GM23338 (cell line): ENCODE measurements around the gene B3GALT5. TPM values are rescaled to one million over a fixed set of nuclear protein-coding genes. Genes with fewer than 3 reads are reported as not detected.

ENCODE experiments used
- ATAC-seq: fragments of 200-7000 bp; cut with Tn5 transposase; 3 replicates; pipeline ENCODE4 v1.9.1; 2020
- DNase-seq: peaks from one replicate; pipeline ENCODE4 v3.0.0-alpha.2; 2015; ENCODE audit warnings: low spot score
- H2AFZ ChIP-seq: fragments of 200-600 bp; sonication (generic); 2 replicates; pipeline ENCODE4 v1.8.0; 2016; ENCODE audit warnings: antibody characterized with exemption, mild to moderate bottlenecking, moderate library complexity
- H3F3A ChIP-seq: fragments of 200-600 bp; sonication (generic); replicated peaks from 2 replicates; pipeline ENCODE4 v1.8.0; 2017; ENCODE audit warnings: antibody characterized with exemption, mixed run types, low read depth
- H3K27ac ChIP-seq: fragments of 200-600 bp; sonication (generic); 2 replicates; pipeline ENCODE4 v1.6.1; 2016; ENCODE audit warnings: low read depth
- H3K27me3 ChIP-seq: fragments of 200-600 bp; sonication (generic); 2 replicates; pipeline ENCODE4 v1.8.0; 2016; ENCODE audit warnings: mild to moderate bottlenecking, mixed run types, moderate library complexity; ENCODE audit not compliant: insufficient read depth
- H3K36me3 ChIP-seq: fragments of 200-600 bp; sonication (generic); 2 replicates; pipeline ENCODE4 v1.8.0; 2016; ENCODE audit warnings: mild to moderate bottlenecking; ENCODE audit not compliant: insufficient read depth
- H3K4me1 ChIP-seq: fragments of 200-600 bp; sonication (generic); 2 replicates; pipeline ENCODE4 v1.8.0; 2016; ENCODE audit warnings: mild to moderate bottlenecking, moderate library complexity; ENCODE audit not compliant: insufficient read depth
- H3K4me2 ChIP-seq: fragments of 200-600 bp; sonication (generic); 2 replicates; pipeline ENCODE4 v1.7.1; 2017; ENCODE audit warnings: mixed run types
- H3K4me3 ChIP-seq: fragments of 200-600 bp; sonication (generic); 2 replicates; pipeline ENCODE4 v1.6.1; 2016; ENCODE audit warnings: mixed run types
- H3K79me2 ChIP-seq: fragments of 200-600 bp; sonication (generic); replicated peaks from 2 replicates; pipeline ENCODE4 v1.8.0; 2017; ENCODE audit warnings: mild to moderate bottlenecking; ENCODE audit not compliant: insufficient read depth
- H3K9me2 ChIP-seq: fragments of 200-600 bp; sonication (generic); 2 replicates; pipeline ENCODE4 v1.8.0; 2017; ENCODE audit not compliant: insufficient read depth
- H4K20me1 ChIP-seq: fragments of 200-600 bp; sonication (generic); replicated peaks from 2 replicates; pipeline ENCODE4 v1.8.0; 2017; ENCODE audit warnings: mild to moderate bottlenecking; ENCODE audit not compliant: insufficient read depth
- H3K27ac Mint-ChIP-seq: 2 replicates; pipeline ENCODE4 v1.8.0; 2020; ENCODE audit warnings: inconsistent platforms, mild to moderate bottlenecking, moderate library complexity, mixed read lengths
- H3K27me3 Mint-ChIP-seq: 3 replicates; pipeline ENCODE4 v1.8.0; 2022; ENCODE audit warnings: low read depth, mild to moderate bottlenecking, moderate library complexity, mixed read lengths, inconsistent platforms; ENCODE audit not compliant: insufficient read depth, poor library complexity
- H3K36me3 Mint-ChIP-seq: 3 replicates; pipeline ENCODE4 v1.8.0; 2021; ENCODE audit warnings: low read depth, mild to moderate bottlenecking, inconsistent platforms, moderate library complexity, mixed read lengths
- H3K4me1 Mint-ChIP-seq: 3 replicates; pipeline ENCODE4 v1.8.0; 2020; ENCODE audit warnings: mild to moderate bottlenecking, inconsistent platforms, mixed read lengths
- H3K4me3 Mint-ChIP-seq: 3 replicates; pipeline ENCODE4 v1.8.0; 2021; ENCODE audit warnings: moderate library complexity, mild to moderate bottlenecking, inconsistent platforms, mixed read lengths
- H3K9me3 Mint-ChIP-seq: 3 replicates; pipeline ENCODE4 v1.8.0; 2020; ENCODE audit warnings: moderate library complexity, mild to moderate bottlenecking, inconsistent platforms, mixed read lengths
- CREB1 ChIP-seq: fragments of 250-450 bp; sonication (Bioruptor Pico); IDR thresholded peaks from 2 replicates; pipeline ENCODE4 v1.5.0; 2020; ENCODE audit warnings: low read depth, mild to moderate bottlenecking, moderate library complexity
- CTCF ChIP-seq, 2 experiments: fragments of 200-600 bp in 1 of 2; sonication (generic) in 1 of 2; conservative IDR thresholded peaks; 2 replicates each; pipeline versions ENCODE4 v1.5.1 to v1.6.1; 2016 to 2017; ENCODE audit warnings: antibody characterized with exemption in 2 of 2, low read depth in 2 of 2, mild to moderate bottlenecking in 2 of 2, moderate library complexity in 1 of 2
- ETS1 ChIP-seq: IDR thresholded peaks from 2 replicates; pipeline ENCODE4 v1.6.1; 2016; ENCODE audit warnings: antibody characterized with exemption
- EZH2 ChIP-seq: fragments of 200-600 bp; sonication (generic); IDR thresholded peaks from one replicate; pipeline ENCODE4 v1.8.0; 2017; ENCODE audit warnings: antibody characterized with exemption, mild to moderate bottlenecking, low read depth; ENCODE audit not compliant: unreplicated experiment
- EZH2phosphoT487 ChIP-seq: fragments of 200-600 bp; sonication (generic); IDR thresholded peaks from one replicate; pipeline ENCODE4 v1.8.1; 2018; ENCODE audit warnings: antibody characterized with exemption; ENCODE audit not compliant: unreplicated experiment
- JUNB ChIP-seq: IDR thresholded peaks from one replicate; pipeline ENCODE4 v1.6.1; 2016; ENCODE audit warnings: antibody characterized with exemption; ENCODE audit not compliant: unreplicated experiment
- NANOG ChIP-seq: IDR thresholded peaks from 2 replicates; pipeline ENCODE4 v1.6.1; 2016; ENCODE audit warnings: antibody characterized with exemption, borderline replicate concordance
- POLR2AphosphoS5 ChIP-seq: IDR thresholded peaks from 2 replicates; pipeline ENCODE4 v1.6.1; 2016; ENCODE audit warnings: antibody characterized with exemption, low read depth
- REST ChIP-seq: IDR thresholded peaks from one replicate; pipeline ENCODE4 v1.6.1; 2018; ENCODE audit warnings: antibody characterized with exemption; ENCODE audit not compliant: unreplicated experiment
- STAT1 ChIP-seq: IDR thresholded peaks from one replicate; pipeline ENCODE4 v1.6.1; 2016; ENCODE audit warnings: antibody characterized with exemption; ENCODE audit not compliant: unreplicated experiment
- ZNF114 ChIP-seq: fragments of 250-450 bp; sonication (Bioruptor Pico); IDR thresholded peaks from 2 replicates; pipeline ENCODE4 v1.5.0; 2020; ENCODE audit warnings: mild to moderate bottlenecking, moderate library complexity
- ZNF331 ChIP-seq: fragments of 250-450 bp; sonication (Bioruptor Pico); IDR thresholded peaks from 2 replicates; pipeline ENCODE4 v1.5.0; 2020; ENCODE audit warnings: low read depth, mild to moderate bottlenecking, moderate library complexity
- polyA plus RNA-seq: library from polyadenylated mRNA; unstranded; fragments of >200 nt; fragmentation: Nextera tagmentation; extraction: Ambion mirVana; gene quantifications from 2 replicates; pipeline ENCODE4 v1.2.1, GENCODE V29; 2016
- total RNA-seq: library from RNA; depleted of rRNA; stranded (reverse); fragments of >200 nt; shearing (Covaris generic); gene quantifications from 2 replicates; pipeline ENCODE4 v1.2.3, GENCODE V29; 2014

The B3GALT5 gene
- total and polyA plus RNA-seq, 2 experiments from 2014 or later = 6.2 to 37.5 TPM

- H3K27ac ChIP-seq = peak overlapping the region; percentile 78; the same call in 1 of the 2 replicates
- Mint-ChIP-seq H3K36me3 (peaks cover 59% of the 10 kb centered on the region), H3K4me3 (no peak overlapping the region), H3K9me3 (no peaks in the 10 kb centered on the region), H3K27me3 (peaks cover 16% of the 10 kb centered on the region), H3K4me1 (peaks cover 57% of the 10 kb centered on the region), H3K27ac (peak overlapping the region; percentile 47; the same call in 1 of the 2 replicates)
- H3K4me2 ChIP-seq = no peak overlapping the region
- H4K20me1 ChIP-seq = no peaks in the 10 kb centered on the region
- H3K27me3 ChIP-seq = no peaks in the 10 kb centered on the region
- DNase-seq (no peak), ATAC-seq (no peak)
- TF ChIP-seq CREB1 (no peak), EZH2 (no peak), ZNF331 (no peak), CTCF (conservative IDR thresholded peaks at IDR 0.05; ENCODE audit: low read depth in 2 of 2) (no peak), REST (no peak), STAT1 (no peak), JUNB (no peak), NANOG (no peak), POLR2AphosphoS5 (no peak), EZH2phosphoT487 (no peak)
- H3K4me1 ChIP-seq = peaks cover 50% of the 10 kb centered on the region
- peaks cover 75% of the 10 kb centered on the region for H3K79me2 ChIP-seq
- no peak overlapping the region for H2AFZ ChIP-seq
- H3K36me3 ChIP-seq = peaks cover 20% of the 10 kb centered on the region
- 0 out of 2 replicates have a peak, but pooled peaks cover 5% of the 10 kb centered on the region for H3F3A ChIP-seq
- no peak overlapping the region for H3K4me3 ChIP-seq
- peaks cover 6% of the 10 kb centered on the region; the same call in 1 of the 2 replicates for H3K9me2 ChIP-seq
Measured at GRCh38 chr21:39645331-39645730, 32.6 kb downstream of the B3GALT5 start.

GRCh38 chr21:39647476-39647875 lies 34.7 kb downstream of the B3GALT5 start:
- Histone ChIP-seq H3K27ac (no peak overlapping the region), H4K20me1 (no peaks in the 10 kb centered on the region), H3K4me1 (peaks cover 34% of the 10 kb centered on the region), H3K79me2 (peaks cover 55% of the 10 kb centered on the region), H3K27me3 (no peaks in the 10 kb centered on the region), H3F3A (peaks cover 4% of the 10 kb centered on the region; the same call in 1 of the 2 replicates), H3K4me3 (no peak overlapping the region), H2AFZ (no peak overlapping the region), H3K4me2 (no peak overlapping the region), H3K9me2 (peaks cover 6% of the 10 kb centered on the region; the same call in 1 of the 2 replicates), H3K36me3 (peaks cover 24% of the 10 kb centered on the region)
- Mint-ChIP-seq H3K27me3 (peaks cover 11% of the 10 kb centered on the region), H3K27ac (no peak overlapping the region), H3K9me3 (no peaks in the 10 kb centered on the region), H3K4me3 (no peak overlapping the region), H3K36me3 (peaks cover 78% of the 10 kb centered on the region), H3K4me1 (peaks cover 43% of the 10 kb centered on the region)
- DNase-seq = no peak
- TF ChIP-seq ETS1 = no peak
- no peak for TF ChIP-seq NANOG
- no peak for TF ChIP-seq ZNF331
- TF ChIP-seq ZNF114 (CRISPR knock-in tag) = no peak
- ATAC-seq = no peak
